H1 (cell line): ENCODE results near the gene SMTNL2. TPM values are rescaled to one million over a fixed set of nuclear protein-coding genes. Genes with fewer than 3 reads are reported as not detected.

Source experiments
- CTCF ChIA-PET: fragments of 300-600 bp; sonication (Branson Sonifier 250); formaldehyde crosslinking; loops from one replicate; lab custom pipeline; 2021; ENCODE audit not compliant: partially characterized antibody; lab: Charles Lee
- POLR2A ChIA-PET: fragments of 300-600 bp; sonication (Branson Sonifier 250); formaldehyde crosslinking; loops from one replicate; lab custom pipeline; 2021; ENCODE audit warnings: inconsistent platforms; ENCODE audit not compliant: partially characterized antibody; lab: Charles Lee
- DNase-seq, 2 experiments: peaks; one replicate each; pipeline versions ENCODE4 v3.0.0 to v3.0.0-alpha.2; 2010 to 2022; ENCODE audit warnings: low spot score in 2 of 2, low read depth in 1 of 2, mixed read lengths in 1 of 2
- FAIRE-seq: peaks from 2 replicates; lab custom pipeline; 2011; peaks lifted over from hg19 to GRCh38; lab: Jason Lieb, UNC
- H2AFZ ChIP-seq: 2 replicates; pipeline ENCODE4 v1.8.1; 2012; ENCODE audit warnings: low read length, inconsistent platforms
- H2AK5ac ChIP-seq: 2 replicates; pipeline ENCODE4 v1.6.1; 2013; ENCODE audit warnings: low read depth, low read length
- H2BK120ac ChIP-seq: replicated peaks from 2 replicates; pipeline ENCODE3; 2013; ENCODE audit warnings: low read depth, low read length, inconsistent platforms
- H2BK12ac ChIP-seq: 2 replicates; pipeline ENCODE4 v1.6.1; 2013; ENCODE audit warnings: low read depth, low read length
- H2BK15ac ChIP-seq: 2 replicates; pipeline ENCODE4 v1.6.1; 2013; ENCODE audit warnings: low read length
- H2BK20ac ChIP-seq: 2 replicates; pipeline ENCODE4 v1.6.1; 2013; ENCODE audit warnings: low read length
- H2BK5ac ChIP-seq: 2 replicates; pipeline ENCODE4 v1.6.1; 2013; ENCODE audit warnings: low read depth, low read length
- H3K14ac ChIP-seq: 2 replicates; pipeline ENCODE4 v1.6.1; 2013; ENCODE audit warnings: inconsistent platforms; ENCODE audit not compliant: insufficient read length
- H3K18ac ChIP-seq: 2 replicates; pipeline ENCODE4 v1.6.1; 2013; ENCODE audit warnings: low read length; ENCODE audit errors: extremely low read depth
- H3K23ac ChIP-seq: 2 replicates; pipeline ENCODE4 v1.6.1; 2013; ENCODE audit warnings: inconsistent platforms; ENCODE audit not compliant: insufficient read length
- H3K23me2 ChIP-seq: 2 replicates; pipeline ENCODE4 v1.6.1; 2013; ENCODE audit warnings: low read depth, low read length
- H3K27ac ChIP-seq: 2 replicates; pipeline ENCODE4 v1.6.1; 2011; ENCODE audit warnings: low read depth, low read length, inconsistent platforms
- H3K27me3 ChIP-seq, 4 experiments: replicated peaks in 1 of 4; 1 replicate in 1 of 4; 2 replicates in 3 of 4; pipeline versions ENCODE4 v1.6.1 to v1.8.1; 2011 to 2013; ENCODE audit warnings: low read length in 3 of 4, mild to moderate bottlenecking in 3 of 4, inconsistent platforms in 2 of 4, mixed read lengths in 2 of 4, moderate library complexity in 1 of 4; ENCODE audit not compliant: control insufficient read depth in 3 of 4, insufficient read depth in 3 of 4; ENCODE audit errors: extremely low read depth in 1 of 4
- H3K36me3 ChIP-seq, 4 experiments: 2 replicates each; pipeline versions ENCODE4 v1.6.1 to v1.8.1; 2011 to 2013; ENCODE audit warnings: mild to moderate bottlenecking in 4 of 4, low read length in 3 of 4, moderate library complexity in 2 of 4, control low read depth in 1 of 4, inconsistent platforms in 1 of 4; ENCODE audit not compliant: insufficient read depth in 4 of 4, control insufficient read depth in 2 of 4
- H3K4ac ChIP-seq: replicated peaks from 2 replicates; pipeline ENCODE3; 2013; ENCODE audit warnings: low read length, low read depth, mixed read lengths, inconsistent platforms; ENCODE audit not compliant: insufficient read length
- H3K4me1 ChIP-seq, 4 experiments: replicated peaks in 1 of 4; 1 replicate in 1 of 4; 2 replicates in 3 of 4; pipeline versions ENCODE4 v1.6.1 to v1.8.1; 2011 to 2013; ENCODE audit warnings: low read length in 3 of 4, inconsistent platforms in 2 of 4, mixed read lengths in 1 of 4; ENCODE audit not compliant: insufficient read depth in 4 of 4, control insufficient read depth in 3 of 4
- H3K4me2 ChIP-seq, 2 experiments: 2 replicates each; pipeline versions ENCODE4 v1.6.1 to v1.8.1; 2011 to 2013; ENCODE audit warnings: low read depth in 2 of 2, low read length in 2 of 2, control low read depth in 1 of 2, inconsistent platforms in 1 of 2, mild to moderate bottlenecking in 1 of 2; ENCODE audit not compliant: insufficient read depth in 1 of 2
- H3K4me3 ChIP-seq, 4 experiments: fragments of 200-600, 300-600 bp in 1 of 4; sonication (generic), shearing (Covaris generic), sonication (Bioruptor Twin) in 1 of 4; 2 replicates each; pipeline versions ENCODE4 v1.5.1 to v1.8.1; 2011 to 2016; ENCODE audit warnings: low read length in 4 of 4, low read depth in 3 of 4, control low read depth in 2 of 4, inconsistent platforms in 2 of 4, mild to moderate bottlenecking in 2 of 4, mixed read lengths in 1 of 4, moderate library complexity in 1 of 4; ENCODE audit not compliant: insufficient read depth in 2 of 4; ENCODE audit errors: extremely low read depth in 1 of 4
- H3K56ac ChIP-seq: replicated peaks from 2 replicates; pipeline ENCODE3; 2013; ENCODE audit warnings: low read depth, mild to moderate bottlenecking, mixed read lengths, low read length, inconsistent platforms; ENCODE audit not compliant: insufficient read length
- H3K79me1 ChIP-seq: 2 replicates; pipeline ENCODE4 v1.6.1; 2013; ENCODE audit warnings: low read depth, low read length, control low read depth
- H3K79me2 ChIP-seq, 2 experiments: 2 replicates each; pipeline versions ENCODE4 v1.6.1 to v1.8.1; 2012 to 2013; ENCODE audit warnings: low read length in 2 of 2, mild to moderate bottlenecking in 2 of 2, inconsistent platforms in 1 of 2; ENCODE audit not compliant: insufficient read depth in 2 of 2, control insufficient read depth in 1 of 2
- H3K9ac ChIP-seq, 4 experiments: replicated peaks in 1 of 4; 1 replicate in 1 of 4; 2 replicates in 3 of 4; pipeline versions ENCODE4 v1.6.1 to v1.8.1; 2011 to 2013; ENCODE audit warnings: low read depth in 3 of 4, low read length in 3 of 4, control low read depth in 2 of 4, mild to moderate bottlenecking in 2 of 4, moderate library complexity in 2 of 4, inconsistent platforms in 1 of 4; ENCODE audit errors: extremely low read depth in 1 of 4
- H3K9me3 ChIP-seq, 2 experiments: 2 replicates each; pipeline versions ENCODE4 v1.6.1 to v1.8.1; 2012 to 2013; ENCODE audit warnings: mild to moderate bottlenecking in 2 of 2, moderate library complexity in 2 of 2, control low read depth in 1 of 2, inconsistent platforms in 1 of 2, low read depth in 1 of 2, low read length in 1 of 2, mixed read lengths in 1 of 2; ENCODE audit not compliant: insufficient read depth in 2 of 2
- H4K20me1 ChIP-seq, 2 experiments: replicated peaks in 1 of 2; 2 replicates each; pipeline versions ENCODE3 to v1.8.1; 2011 to 2013; ENCODE audit warnings: inconsistent platforms in 2 of 2, low read length in 2 of 2, mild to moderate bottlenecking in 1 of 2; ENCODE audit not compliant: insufficient read depth in 2 of 2, control insufficient read depth in 1 of 2
- H4K5ac ChIP-seq: 2 replicates; pipeline ENCODE4 v1.6.1; 2013; ENCODE audit warnings: low read length, low read depth, mixed read lengths, inconsistent platforms; ENCODE audit not compliant: insufficient read length
- H4K8ac ChIP-seq: 2 replicates; pipeline ENCODE4 v1.8.0; 2013; ENCODE audit warnings: mild to moderate bottlenecking, moderate library complexity, low read length, inconsistent platforms; ENCODE audit not compliant: insufficient read depth; ENCODE audit errors: extremely low read depth
- H4K91ac ChIP-seq: replicated peaks from 2 replicates; pipeline ENCODE3; 2013; ENCODE audit warnings: low read length, mixed read lengths, inconsistent platforms; ENCODE audit not compliant: insufficient read length
- BCL11A ChIP-seq, 2 experiments: IDR thresholded peaks; one replicate each; pipeline ENCODE4 v1.6.1; 2011; ENCODE audit warnings: low read depth in 2 of 2, low read length in 2 of 2, mild to moderate bottlenecking in 2 of 2
- CHD2 ChIP-seq: IDR thresholded peaks from 2 replicates; pipeline ENCODE4 v1.6.1; 2012; ENCODE audit warnings: low read length, improper control_type of control experiment
- CREB1 ChIP-seq: IDR thresholded peaks from 2 replicates; pipeline ENCODE4 v1.6.1; 2012; ENCODE audit warnings: inconsistent platforms
- EGR1 ChIP-seq: IDR thresholded peaks from 2 replicates; pipeline ENCODE4 v1.6.1; 2011; ENCODE audit warnings: low read depth, low read length, borderline replicate concordance
- KDM4A ChIP-seq: IDR thresholded peaks from one replicate; pipeline ENCODE4 v1.7.1; 2012; ENCODE audit warnings: low read depth, mild to moderate bottlenecking, moderate library complexity, low read length, inconsistent platforms; ENCODE audit not compliant: severe bottlenecking
- KDM5A ChIP-seq: fragments of 200-600 bp; IDR thresholded peaks from 2 replicates; pipeline ENCODE4 v1.7.1; 2012; ENCODE audit warnings: mild to moderate bottlenecking, low read length, inconsistent platforms, mixed read lengths
- POU5F1 ChIP-seq: IDR thresholded peaks from 2 replicates; pipeline ENCODE4 v1.6.1; 2011; ENCODE audit warnings: low read depth, mild to moderate bottlenecking, low read length, moderate library complexity
- SAP30 ChIP-seq: fragments of 300-600 bp; sonication (generic); IDR thresholded peaks from 2 replicates; pipeline ENCODE4 v1.7.1; 2012; ENCODE audit warnings: low read length, moderate library complexity, mild to moderate bottlenecking, inconsistent platforms; ENCODE audit not compliant: insufficient read depth, insufficient replicate concordance
- SIN3A ChIP-seq, 2 experiments: IDR thresholded peaks in 1 of 2; conservative IDR thresholded peaks in 1 of 2; 2 replicates each; pipeline ENCODE4 v1.6.1; 2011 to 2012; ENCODE audit warnings: low read length in 2 of 2, improper control_type of control experiment in 1 of 2, low read depth in 1 of 2, mild to moderate bottlenecking in 1 of 2
- SIRT6 ChIP-seq: IDR thresholded peaks from one replicate; pipeline ENCODE4 v1.7.1; 2012; ENCODE audit warnings: low read length, inconsistent platforms
- SP2 ChIP-seq: IDR thresholded peaks from 2 replicates; pipeline ENCODE4 v1.6.1; 2012; ENCODE audit warnings: mild to moderate bottlenecking, low read length, inconsistent platforms
- TCF12 ChIP-seq: IDR thresholded peaks from 2 replicates; pipeline ENCODE4 v1.6.1; 2011; ENCODE audit warnings: low read depth, mild to moderate bottlenecking, low read length
- TEAD4 ChIP-seq: IDR thresholded peaks from 2 replicates; pipeline ENCODE4 v1.6.1; 2012; ENCODE audit warnings: low read depth, low read length, inconsistent platforms, mixed read lengths
- ZNF274 ChIP-seq: IDR thresholded peaks from 2 replicates; pipeline ENCODE4 v1.7.0; 2012; ENCODE audit warnings: low read length, borderline replicate concordance; ENCODE audit errors: extremely low read depth
- WGBS, 2 experiments: shearing (Covaris generic) in 1 of 2; methylation state at CpG; one replicate each; pipeline versions ENCODE4 v1.1.6 to v1.1.7; 2013 to 2015; ENCODE audit warnings: low lambda C conversion rate in 2 of 2, mixed read lengths in 2 of 2, inconsistent platforms in 1 of 2, low coverage in 1 of 2, missing lambda C conversion rate in 1 of 2; ENCODE audit not compliant: insufficient replicate concordance in 2 of 2, insufficient coverage in 1 of 2, insufficient read length in 1 of 2; ENCODE audit errors: extremely low coverage in 1 of 2, missing lambda C conversion rate in 1 of 2; 5-methylcytosine and 5-hydroxymethylcytosine counted together
- polyA plus RNA-seq, 7 experiments: library from polyadenylated mRNA; depleted of rRNA in 3 of 7; stranded (reverse) in 5 of 7; unstranded in 2 of 7; fragments of >200 nt in 5 of 7; fragments of 200-250 nt in 2 of 7; gene quantifications; 1 replicate in 5 of 7; 2 replicates in 1 of 7; 4 replicates in 1 of 7; pipeline versions ENCODE4 v1.2.1 to v1.2.3, GENCODE V29; 2011 to 2013; ENCODE audit warnings: missing spikeins in 2 of 7, mixed read lengths in 2 of 7
- total RNA-seq: library from RNA; stranded (reverse); fragmentation: NEBNext Ultra II Directional; extraction: Animal tissue kit (Norgen Biotek cat#: 25700); gene quantifications from 2 replicates; pipeline ENCODE4 v1.2.1, GENCODE V29; 2021
- TF ChIP-seq, protein P1 (sequence below): IDR thresholded peaks from 2 replicates; pipeline ENCODE4 v1.6.1; 2012; ENCODE audit warnings: inconsistent platforms

SMTNL2 gene
- total and polyA plus RNA-seq, 2 of the 8 experiments (the other 6 are each of a cell fraction or from before 2014, with no cell fraction given): 3.6 to 4.5 TPM

DNA sequence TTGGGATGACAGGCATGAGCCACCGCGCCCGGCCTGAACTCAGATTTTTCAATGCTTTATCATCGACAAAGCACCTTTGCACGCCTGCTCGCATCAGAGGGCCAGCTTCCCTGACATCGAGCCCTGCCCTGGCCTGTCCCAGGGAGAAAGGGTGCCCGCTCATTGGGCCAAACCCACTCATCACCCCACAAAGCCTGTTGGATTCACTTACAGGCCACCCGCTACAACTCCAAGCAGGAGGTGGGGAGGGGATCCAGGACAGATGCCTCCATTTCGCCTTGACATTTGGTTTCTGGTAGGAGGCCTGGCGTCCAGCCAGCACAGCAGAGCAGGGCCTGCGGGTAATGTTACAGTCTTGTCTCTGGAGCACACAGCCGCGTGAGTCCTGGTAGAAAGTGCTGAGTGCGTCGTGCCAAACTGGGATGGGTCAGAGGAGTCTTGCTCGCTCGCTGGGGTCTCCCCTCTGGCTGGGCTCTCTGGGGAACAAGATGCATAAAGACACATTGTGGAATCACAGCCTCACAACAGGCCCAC lies 19.8 kb downstream of the SMTNL2 start:
- DNase-seq: no peak
- Histone ChIP-seq H3K4ac (no peak overlapping the region), H3K23ac (no peak overlapping the region), H2BK20ac (no peak overlapping the region), H3K27ac (no peak overlapping the region), H4K20me1 (no peaks in the 10 kb centered on the region), H4K91ac (no peak overlapping the region), H3K14ac (no peak overlapping the region), H2BK12ac (no peak overlapping the region), H3K18ac (no peak overlapping the region), H3K79me2 (no peaks in the 10 kb centered on the region), H2BK15ac (no peak overlapping the region), H4K8ac (no peak overlapping the region), H2BK5ac (no peak overlapping the region), H3K36me3 (no peaks in the 10 kb centered on the region), H3K79me1 (no peaks in the 10 kb centered on the region), H2AFZ (no peak overlapping the region), H3K27me3 (peaks cover 0 to 2% (median 0%) of the 10 kb centered on the region in 4 experiments; a peak in 1 of 7 replicates), H3K4me3 (no peak overlapping the region), H2AK5ac (no peak overlapping the region), H3K9ac (no peak overlapping the region), H3K9me3 (no peaks in the 10 kb centered on the region), H3K4me2 (no peak overlapping the region), H4K5ac (no peak overlapping the region), H3K56ac (no peak overlapping the region), H2BK120ac (no peak overlapping the region), H3K23me2 (peaks cover 2% of the 10 kb centered on the region; the same call in 1 of the 2 replicates), H3K4me1 (peaks cover 4 to 25% (median 16%) of the 10 kb centered on the region in 4 experiments)
- ChIA-PET CTCF (interaction anchor here (1.2 to 2.1 kb wide), 4 partner anchors 9 to 26 kb away, joined by 3 to 7 read pairs (median 6); no protein-coding TSS in a partner anchor), POLR2A (no interaction called here)
- WGBS, 2 experiments: 89% methylated on average over 18 of the region's 18 CpGs; no CpG with 5 or more reads in 1 of the 2 experiments
- no peak for FAIRE-seq
- TF ChIP-seq KDM4A (no peak), ZNF274 (no peak), BCL11A (IDR thresholded peaks at IDR 0.05; ENCODE audit: low read depth in 2 of 2, low read length in 2 of 2) (no peak), CHD2 (no peak), SIRT6 (no peak), SP2 (no peak), KDM5A (no peak), SIN3A (conservative IDR thresholded peaks at IDR 0.05 in 1 of 2, IDR thresholded peaks at IDR 0.05 in 1 of 2; ENCODE audit: low read depth in 1 of 2, low read length in 2 of 2) (no peak), EGR1 (no peak), TEAD4 (no peak), CREB1 (no peak), POU5F1 (no peak), TCF12 (no peak), SAP30 (no peak)
- TF ChIP-seq, protein P1, sequence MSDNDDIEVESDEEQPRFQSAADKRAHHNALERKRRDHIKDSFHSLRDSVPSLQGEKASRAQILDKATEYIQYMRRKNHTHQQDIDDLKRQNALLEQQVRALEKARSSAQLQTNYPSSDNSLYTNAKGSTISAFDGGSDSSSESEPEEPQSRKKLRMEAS: no peak
